DMS53 (cell line): ENCODE measurements around the gene PRC1.
A peak's percentile ranks its signal among the peaks of the same experiment; 100 is the strongest.
"Not testable (repeated sequence)": the region's sequence is repeated elsewhere in the genome, so short reads cannot be mapped to it uniquely, and the experiment has no call there.

Source experiments
- DNase-seq: peaks from one replicate; lab custom pipeline; 2025; lab: John Stamatoyannopoulos, UW

PRC1 gene

GRCh38 chr15:90934256-90934948, 59.9 kb downstream of the PRC1 start:
- DNase-seq: peak; percentile 91

DNA sequence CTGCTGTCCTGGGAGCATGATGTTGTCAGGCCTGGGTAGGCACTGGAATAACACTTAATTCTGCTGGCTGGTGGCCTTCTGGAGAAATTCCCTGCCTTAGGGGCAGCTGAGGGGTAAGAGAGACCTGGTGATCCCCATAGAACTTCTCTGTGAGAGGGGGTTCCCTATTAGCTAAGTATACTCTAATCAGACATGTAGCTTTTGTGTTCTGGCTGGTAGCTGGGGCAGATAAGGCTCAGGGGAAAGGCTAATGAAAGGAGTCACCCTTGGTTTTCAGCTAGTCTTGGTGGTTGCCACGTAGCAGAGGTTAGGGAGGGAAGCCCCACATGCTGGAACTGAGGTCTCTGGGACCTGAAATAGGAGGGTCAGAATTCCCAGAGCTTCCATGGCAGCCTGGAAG, 61.0 kb downstream of the PRC1 start:
- no peak for DNase-seq

GRCh38 chr15:90932660-90932991, 61.7 kb downstream of the PRC1 start:
- no peak for DNase-seq

GRCh38 chr15:90931828-90932659, 62.3 kb downstream of the PRC1 start, which contains the start of gene HDDC3:
Gene HDDC3, minus strand, starts transcription at chr15:90932549. Its CDS starts 9 bp downstream, at chr15:90932540.
- DNase-seq: peak; percentile 94

DNA sequence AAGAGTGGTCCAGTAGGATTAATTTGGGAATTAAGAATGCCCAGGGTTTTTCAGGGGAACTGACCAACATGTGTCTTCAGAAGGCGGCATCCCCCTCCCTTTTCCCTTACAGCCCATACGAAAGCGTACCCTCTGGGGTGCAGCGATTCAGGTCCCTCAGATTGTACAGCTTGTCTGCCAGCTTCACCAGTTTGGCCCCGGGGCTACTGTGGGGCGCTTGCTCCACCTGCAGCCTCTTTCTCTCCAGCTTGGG, 62.8 kb downstream of the PRC1 start:
- DNase-seq: no peak

GRCh38 chr15:90930861-90931574, 63.3 kb downstream of the PRC1 start:
- DNase-seq: peak; percentile 59

DNA sequence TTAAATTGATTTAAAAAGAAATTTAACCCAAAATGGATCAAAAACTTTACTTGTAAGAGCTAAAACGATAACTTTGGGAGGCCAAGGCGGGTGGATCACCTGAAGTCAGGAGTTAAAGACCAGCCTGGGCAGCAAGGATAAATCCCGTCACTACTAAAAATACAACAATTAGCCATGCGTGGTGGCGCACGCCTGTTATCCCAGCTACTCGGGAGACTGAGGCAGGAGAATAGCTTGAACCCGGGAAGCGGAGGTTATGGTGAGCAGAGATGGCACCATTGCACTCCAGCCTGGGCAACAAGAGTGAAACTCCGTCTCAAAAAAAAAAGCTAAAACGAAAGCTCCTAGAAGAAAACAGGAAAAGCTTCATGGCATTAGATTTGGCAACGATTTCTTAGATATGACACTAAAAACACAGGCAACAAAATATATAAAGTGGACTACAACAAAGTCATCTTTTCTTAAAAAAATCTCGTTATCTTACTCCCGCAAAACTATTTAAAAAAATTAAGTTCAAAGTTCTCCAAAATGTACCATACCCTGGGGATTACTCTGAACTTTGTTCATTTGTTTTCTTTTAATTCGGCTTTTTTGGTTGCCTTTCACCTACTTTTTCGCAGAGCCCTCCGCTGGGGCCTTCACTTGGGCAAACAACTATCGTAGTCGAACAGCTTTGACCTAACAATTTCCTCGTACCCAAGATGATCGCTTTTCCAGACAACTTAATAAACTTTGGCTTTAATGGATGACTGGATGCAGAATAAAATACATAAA, 64.9 kb downstream of the PRC1 start:
- DNase-seq: no peak

DNA sequence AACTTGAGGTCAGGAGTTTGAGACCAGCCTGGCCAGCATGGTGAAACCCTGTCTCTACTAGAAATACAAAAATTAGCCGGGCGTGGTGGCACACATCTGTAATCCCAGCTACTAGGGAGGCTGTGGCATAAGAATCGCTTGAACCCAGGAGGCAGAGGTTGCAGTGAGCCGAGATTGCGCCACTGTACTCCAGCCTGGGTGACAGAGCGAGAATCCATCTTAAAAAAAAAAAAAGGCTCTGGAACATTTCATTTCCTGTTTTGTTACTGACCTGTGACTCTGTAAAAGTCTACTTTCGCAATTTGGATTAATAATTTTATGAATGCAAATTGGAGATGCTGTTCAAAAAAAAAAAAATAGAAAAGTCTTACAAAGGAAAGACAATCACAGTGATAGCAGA, 66.2 kb downstream of the PRC1 start:
- DNase-seq: not testable (repeated sequence)

DNA sequence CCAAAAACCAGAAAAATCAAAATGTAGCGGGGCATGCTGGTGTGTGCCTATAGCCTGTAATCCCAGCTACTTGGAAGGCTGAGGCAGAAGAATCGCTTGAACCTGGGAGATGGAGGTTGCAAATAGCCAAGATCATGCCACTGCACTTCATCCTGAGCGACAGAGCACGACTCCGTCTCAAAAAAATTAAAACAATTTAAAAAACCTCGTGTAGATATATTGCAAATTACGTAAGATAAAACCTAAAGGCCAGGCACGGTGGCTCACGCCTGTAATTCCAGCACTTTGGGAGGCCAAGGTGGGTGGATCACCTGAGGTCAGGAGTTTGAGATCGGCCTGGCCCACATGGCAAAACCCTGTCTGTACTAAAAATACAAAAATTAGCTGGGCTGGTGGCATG, 67.6 kb downstream of the PRC1 start:
- DNase-seq: not testable (repeated sequence)

DNA sequence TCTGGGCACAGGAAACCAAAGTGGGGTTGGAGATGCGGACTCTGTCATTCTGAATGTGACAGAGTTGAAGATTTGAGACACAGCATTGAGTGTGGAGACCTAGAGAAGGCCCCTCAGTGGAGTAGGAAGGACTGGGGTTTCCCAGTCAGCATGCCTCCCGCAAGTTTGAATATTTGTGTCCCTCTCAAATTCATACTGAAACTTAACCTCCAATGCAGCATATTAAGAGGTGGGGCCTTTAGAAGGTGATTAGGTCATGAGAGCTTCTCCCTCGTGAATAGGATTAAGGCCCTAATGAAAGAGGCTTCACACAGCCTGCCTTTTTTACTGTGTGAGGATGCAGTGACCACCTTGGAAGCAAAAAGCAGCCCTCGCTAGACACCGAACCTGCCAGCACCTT, 70.0 kb downstream of the PRC1 start:
- DNase-seq: no peak

GRCh38 chr15:90922712-90923322, 71.5 kb downstream of the PRC1 start:
- DNase-seq: not testable (repeated sequence)

GRCh38 chr15:90921887-90922286, 72.4 kb downstream of the PRC1 start:
- DNase-seq: no peak

DNA sequence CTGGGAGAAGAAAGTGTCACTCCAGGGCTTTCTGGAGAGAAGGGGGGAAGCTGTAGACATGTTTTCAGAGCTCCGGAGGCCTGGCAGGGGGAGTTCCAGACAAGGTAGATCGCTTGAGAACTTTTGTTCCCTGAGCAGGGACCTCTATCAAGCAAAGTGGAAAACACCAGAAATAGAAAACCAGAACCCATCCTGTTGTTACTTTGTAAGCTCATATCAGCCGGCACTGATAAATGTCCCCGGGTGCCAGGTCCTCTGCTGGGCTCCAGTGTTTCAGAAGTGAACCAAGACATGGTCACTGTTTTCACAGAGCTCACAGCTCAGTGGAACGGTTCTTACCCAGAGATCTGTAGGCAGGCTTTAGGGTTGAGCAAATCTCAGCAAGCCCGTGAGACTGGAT, 75.5 kb downstream of the PRC1 start:
- no peak for DNase-seq

- no peak for DNase-seq
Measured at GRCh38 chr15:90918034-90918788, 76.1 kb downstream of the PRC1 start.

GRCh38 chr15:90917569-90917968, 76.8 kb downstream of the PRC1 start:
- DNase-seq: no peak

DNA sequence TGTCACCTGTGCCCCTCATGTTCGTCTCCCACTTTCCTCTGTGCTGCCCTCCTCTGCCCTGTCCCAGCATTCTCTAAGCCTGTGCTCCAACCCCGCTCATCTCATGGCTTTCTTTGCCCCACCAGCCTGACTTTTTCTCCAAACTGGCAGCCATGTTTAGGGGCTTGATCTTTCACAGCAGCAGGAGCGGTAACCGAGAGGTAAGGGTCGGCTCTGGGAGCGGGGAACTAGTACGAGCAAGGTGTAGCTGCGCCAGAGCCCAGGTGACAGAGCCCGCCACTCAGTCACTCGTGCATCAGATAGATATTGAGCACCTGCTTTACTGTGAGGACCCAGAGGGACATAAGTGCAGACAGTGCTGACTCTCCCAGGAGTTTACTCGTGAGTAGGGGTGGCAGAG, 77.9 kb downstream of the PRC1 start:
- DNase-seq: no peak
